ENCODE results near the gene STH. TPM values are rescaled to one million over a fixed set of nuclear protein-coding genes. Genes with fewer than 3 reads are reported as not detected.

Gene STH
- total and polyA plus RNA-seq, 2 donors (not counting 1 experiment from before 2014, with no cell fraction given) = not detected

DNA sequence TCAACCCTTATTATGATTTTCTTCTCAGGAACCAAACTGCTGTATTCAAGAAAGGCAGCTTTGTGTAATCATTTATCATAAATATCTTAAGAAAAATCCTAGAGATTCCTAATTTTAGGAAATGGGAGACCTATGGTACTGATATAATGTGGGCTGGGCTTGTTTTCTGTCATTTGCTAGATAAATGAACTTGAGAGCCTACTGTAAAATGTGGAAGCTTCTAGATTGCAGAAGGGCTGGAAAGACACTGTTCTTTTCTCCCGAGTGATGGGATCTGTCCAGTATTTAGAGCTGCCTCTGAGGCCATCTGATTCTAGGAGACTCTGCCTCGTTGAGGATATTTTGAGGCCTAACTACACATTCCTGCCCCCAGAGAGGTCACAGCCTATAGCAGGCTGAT lies 19.9 kb upstream of the STH start:
- peaks cover 6% of the 10 kb centered on the region for H3K27me3 ChIP-seq (ENCODE audit: control insufficient read depth, insufficient read depth, low read length)
- no peak for DNase-seq (ENCODE audit: low read depth in 2 of 2)
- no peaks in the 10 kb centered on the region for H3K36me3 ChIP-seq (ENCODE audit: control insufficient read depth, insufficient read depth, low read length)

DNA sequence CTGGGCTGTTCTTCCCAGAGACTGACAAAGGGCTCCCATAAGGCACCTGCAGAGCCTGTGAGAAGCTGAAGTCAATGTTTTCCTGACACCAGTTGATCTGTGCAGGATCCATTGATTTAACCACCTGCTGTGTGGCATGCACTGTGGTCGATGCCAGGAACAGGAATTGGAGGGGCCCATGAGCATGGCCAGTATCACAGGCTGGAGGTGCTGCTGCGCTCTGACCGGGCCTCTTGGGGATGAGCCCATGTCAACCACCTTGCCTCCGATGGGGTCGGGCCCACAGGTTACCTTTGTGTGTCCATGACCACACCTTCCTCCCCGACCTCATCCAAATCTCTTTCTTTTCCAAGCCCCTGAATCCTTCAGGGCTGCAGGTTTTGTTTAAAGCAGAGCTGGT lies 18.2 kb upstream of the STH start:
- TF ChIP-seq EZH2 (IDR thresholded peaks at IDR 0.05; ENCODE audit: low read length, missing control alignments) = no peak
- TF ChIP-seq, protein P1, sequence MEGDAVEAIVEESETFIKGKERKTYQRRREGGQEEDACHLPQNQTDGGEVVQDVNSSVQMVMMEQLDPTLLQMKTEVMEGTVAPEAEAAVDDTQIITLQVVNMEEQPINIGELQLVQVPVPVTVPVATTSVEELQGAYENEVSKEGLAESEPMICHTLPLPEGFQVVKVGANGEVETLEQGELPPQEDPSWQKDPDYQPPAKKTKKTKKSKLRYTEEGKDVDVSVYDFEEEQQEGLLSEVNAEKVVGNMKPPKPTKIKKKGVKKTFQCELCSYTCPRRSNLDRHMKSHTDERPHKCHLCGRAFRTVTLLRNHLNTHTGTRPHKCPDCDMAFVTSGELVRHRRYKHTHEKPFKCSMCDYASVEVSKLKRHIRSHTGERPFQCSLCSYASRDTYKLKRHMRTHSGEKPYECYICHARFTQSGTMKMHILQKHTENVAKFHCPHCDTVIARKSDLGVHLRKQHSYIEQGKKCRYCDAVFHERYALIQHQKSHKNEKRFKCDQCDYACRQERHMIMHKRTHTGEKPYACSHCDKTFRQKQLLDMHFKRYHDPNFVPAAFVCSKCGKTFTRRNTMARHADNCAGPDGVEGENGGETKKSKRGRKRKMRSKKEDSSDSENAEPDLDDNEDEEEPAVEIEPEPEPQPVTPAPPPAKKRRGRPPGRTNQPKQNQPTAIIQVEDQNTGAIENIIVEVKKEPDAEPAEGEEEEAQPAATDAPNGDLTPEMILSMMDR (conservative IDR thresholded peaks at IDR 0.05 in 1 of 2, IDR thresholded peaks at IDR 0.05 in 1 of 2; ENCODE audit: low read depth in 1 of 2, low read length in 2 of 2) = no peak
- H2AFZ ChIP-seq (ENCODE audit: low read length) = no peak overlapping the region
- no peak overlapping the region for H3K4me2 ChIP-seq (ENCODE audit: extremely low read depth, insufficient read depth, low read length)
- no peaks in the 10 kb centered on the region for H3K79me2 ChIP-seq (ENCODE audit: control insufficient read depth, insufficient read depth, low read length)
- H3K36me3 ChIP-seq (ENCODE audit: control insufficient read depth, insufficient read depth, low read length) = no peaks in the 10 kb centered on the region
- no peaks in the 10 kb centered on the region for H4K20me1 ChIP-seq (ENCODE audit: control insufficient read depth, extremely low read depth, insufficient read depth, low read length)
- H3K9me3 ChIP-seq (ENCODE audit: control insufficient read depth, insufficient read depth, low read depth, low read length) = no peaks in the 10 kb centered on the region
- H3K27me3 ChIP-seq (ENCODE audit: control insufficient read depth, insufficient read depth, low read length) = peaks cover 6% of the 10 kb centered on the region
- DNase-seq (ENCODE audit: low read depth in 2 of 2) = no peak
- H3K27ac ChIP-seq (ENCODE audit: insufficient read depth, low read length) = no peak overlapping the region
- no peak overlapping the region for H3K9ac ChIP-seq (ENCODE audit: insufficient read depth, low read length)
- H3K4me3 ChIP-seq (replicated peaks in 1 of 4; ENCODE audit: control extremely low read depth in 1 of 4, insufficient read depth in 1 of 4, low read depth in 3 of 4, low read length in 4 of 4) = no peak overlapping the region
- H3K4me1 ChIP-seq (ENCODE audit: control insufficient read depth, extremely low read depth, insufficient read depth, low read length) = no peaks in the 10 kb centered on the region

More for the DNA sequence above, 19.9 kb upstream of the STH start:
- H2AFZ ChIP-seq (ENCODE audit: low read length) = no peak overlapping the region
- H3K4me2 ChIP-seq (ENCODE audit: extremely low read depth, insufficient read depth, low read length) = no peak overlapping the region
- no peaks in the 10 kb centered on the region for H3K79me2 ChIP-seq (ENCODE audit: control insufficient read depth, insufficient read depth, low read length)
- no peaks in the 10 kb centered on the region for H3K4me1 ChIP-seq (ENCODE audit: control insufficient read depth, extremely low read depth, insufficient read depth, low read length)
- no peak overlapping the region for H3K27ac ChIP-seq (ENCODE audit: insufficient read depth, low read length)
- H4K20me1 ChIP-seq (ENCODE audit: control insufficient read depth, extremely low read depth, insufficient read depth, low read length) = no peaks in the 10 kb centered on the region
- no peaks in the 10 kb centered on the region for H3K9me3 ChIP-seq (ENCODE audit: control insufficient read depth, insufficient read depth, low read depth, low read length)
- TF ChIP-seq, protein P1 (conservative IDR thresholded peaks at IDR 0.05 in 1 of 2, IDR thresholded peaks at IDR 0.05 in 1 of 2; ENCODE audit: low read depth in 1 of 2, low read length in 2 of 2) = no peak
- TF ChIP-seq EZH2 (IDR thresholded peaks at IDR 0.05; ENCODE audit: low read length, missing control alignments) = no peak
- H3K9ac ChIP-seq (ENCODE audit: insufficient read depth, low read length) = no peak overlapping the region
- no peak overlapping the region for H3K4me3 ChIP-seq (replicated peaks in 1 of 4; ENCODE audit: control extremely low read depth in 1 of 4, insufficient read depth in 1 of 4, low read depth in 3 of 4, low read length in 4 of 4)

DNA sequence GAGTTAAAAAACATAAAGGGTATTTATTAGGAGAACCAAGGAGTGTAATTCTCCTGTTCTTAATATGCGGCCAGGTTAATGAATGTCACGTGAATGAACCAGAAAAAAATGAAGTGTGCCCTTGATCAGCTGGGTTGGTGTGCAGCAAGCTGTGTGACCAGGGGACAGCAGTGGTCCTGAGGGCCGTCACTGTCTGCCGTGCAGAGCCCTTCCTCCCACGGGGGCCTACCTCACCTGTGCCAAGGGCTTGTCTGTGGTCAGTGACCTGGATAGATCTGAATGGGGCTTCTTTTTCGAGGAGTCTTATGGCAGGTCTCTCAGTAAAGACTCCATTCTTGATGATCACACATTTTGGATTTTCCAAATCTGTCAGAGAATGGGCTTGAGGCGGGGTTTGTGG lies 17.7 kb upstream of the STH start:
- H3K4me2 ChIP-seq (ENCODE audit: extremely low read depth, insufficient read depth, low read length) = no peak overlapping the region
- peaks cover 6% of the 10 kb centered on the region for H3K27me3 ChIP-seq (ENCODE audit: control insufficient read depth, insufficient read depth, low read length)
- no peak overlapping the region for H2AFZ ChIP-seq (ENCODE audit: low read length)
- TF ChIP-seq, protein P1 (conservative IDR thresholded peaks at IDR 0.05 in 1 of 2, IDR thresholded peaks at IDR 0.05 in 1 of 2; ENCODE audit: low read depth in 1 of 2, low read length in 2 of 2) = no peak
- TF ChIP-seq EZH2 (IDR thresholded peaks at IDR 0.05; ENCODE audit: low read length, missing control alignments) = no peak
- no peaks in the 10 kb centered on the region for H3K9me3 ChIP-seq (ENCODE audit: control insufficient read depth, insufficient read depth, low read depth, low read length)
- no peak for DNase-seq (ENCODE audit: low read depth in 2 of 2)
- no peak overlapping the region for H3K27ac ChIP-seq (ENCODE audit: insufficient read depth, low read length)
- no peak overlapping the region for H3K9ac ChIP-seq (ENCODE audit: insufficient read depth, low read length)
- no peaks in the 10 kb centered on the region for H3K4me1 ChIP-seq (ENCODE audit: control insufficient read depth, extremely low read depth, insufficient read depth, low read length)
- no peaks in the 10 kb centered on the region for H4K20me1 ChIP-seq (ENCODE audit: control insufficient read depth, extremely low read depth, insufficient read depth, low read length)
- no peak overlapping the region for H3K4me3 ChIP-seq (replicated peaks in 1 of 4; ENCODE audit: control extremely low read depth in 1 of 4, insufficient read depth in 1 of 4, low read depth in 3 of 4, low read length in 4 of 4)
- no peaks in the 10 kb centered on the region for H3K79me2 ChIP-seq (ENCODE audit: control insufficient read depth, insufficient read depth, low read length)
- no peaks in the 10 kb centered on the region for H3K36me3 ChIP-seq (ENCODE audit: control insufficient read depth, insufficient read depth, low read length)
